HepG2 (cell line): Measurements from ENCODE around the gene NAPSA. TPM values are rescaled to one million over a fixed set of nuclear protein-coding genes. Genes with fewer than 3 reads are reported as not detected.

ENCODE experiments used
- ATAC-seq: fragments of 200-7000 bp; cut with Tn5 transposase; 3 replicates; pipeline ENCODE4 v1.9.1; 2020; ENCODE audit warnings: mild to moderate bottlenecking, moderate library complexity
- BruUV-seq: library from RNA; stranded (reverse); fragments of 400-500 nt; replicated peaks from 2 replicates; lab custom pipeline; 2021; lab: Mats Ljungman, UMichigan
- CTCF ChIA-PET: fragments of 300-600 bp; formaldehyde crosslinking; extraction: SDS; loops from one replicate; lab custom pipeline; 2021; ENCODE audit warnings: low total read pairs, inconsistent platforms, low intra/inter-chr PET ratio; lab: Yijun Ruan, JAX
- POLR2A ChIA-PET: fragments of 350-600 bp; sonication (Branson Sonifier 250); formaldehyde crosslinking; loops from one replicate; lab custom pipeline; 2020; ENCODE audit warnings: antibody characterized with exemption, inconsistent platforms; lab: Yijun Ruan, JAX
- DNase-seq: peaks from one replicate; pipeline ENCODE4 v3.0.0-alpha.2; 2015; ENCODE audit warnings: low spot score
- FAIRE-seq: peaks from 3 replicates; lab custom pipeline; 2011; peaks lifted over from hg19 to GRCh38; lab: Jason Lieb, UNC
- H2AFZ ChIP-seq: one replicate; pipeline ENCODE4 v1.6.1; 2011; ENCODE audit warnings: low read length, inconsistent platforms
- H3K27ac ChIP-seq: fragments of 300-600 bp; 3 replicates; pipeline ENCODE4 v1.8.0; 2011; ENCODE audit warnings: mixed run types, mild to moderate bottlenecking, mixed read lengths, low read length, inconsistent platforms; ENCODE audit not compliant: insufficient read depth; ENCODE audit errors: extremely low read length
- H3K27me3 ChIP-seq, 2 experiments: fragments of 200-600 bp in 1 of 2; 2 replicates in 1 of 2; 3 replicates in 1 of 2; pipeline versions ENCODE4 v1.6.0 to v1.8.0; 2011; ENCODE audit warnings: low read length in 2 of 2, mild to moderate bottlenecking in 2 of 2, moderate library complexity in 2 of 2, inconsistent platforms in 1 of 2; ENCODE audit not compliant: insufficient read depth in 2 of 2, control insufficient read depth in 1 of 2
- H3K36me3 ChIP-seq, 2 experiments: fragments of 200-600 bp in 1 of 2; replicated peaks in 1 of 2; 2 replicates in 1 of 2; 3 replicates in 1 of 2; pipeline versions ENCODE4 v1.5.1 to v1.8.0; 2011; ENCODE audit warnings: low read length in 2 of 2, inconsistent platforms in 1 of 2; ENCODE audit not compliant: insufficient read depth in 2 of 2, control insufficient read depth in 1 of 2
- H3K4me1 ChIP-seq: 2 replicates; pipeline ENCODE4 v1.5.1; 2012; ENCODE audit warnings: low read length, inconsistent platforms; ENCODE audit not compliant: insufficient read depth
- H3K4me2 ChIP-seq: 2 replicates; pipeline ENCODE4 v1.6.0; 2011; ENCODE audit warnings: low read depth, low read length, inconsistent platforms
- H3K4me3 ChIP-seq, 3 experiments: fragments of 200-600 bp in 1 of 3; sonication (generic), shearing (Covaris generic) in 1 of 3; replicated peaks in 1 of 3; 2 replicates each; pipeline ENCODE4 v1.5.1; 2011 to 2016; ENCODE audit warnings: low read length in 3 of 3, inconsistent platforms in 2 of 3, low read depth in 2 of 3, mild to moderate bottlenecking in 2 of 3, control low read depth in 1 of 3, mixed read lengths in 1 of 3; ENCODE audit not compliant: insufficient read depth in 1 of 3
- H3K79me2 ChIP-seq: one replicate; pipeline ENCODE4 v1.6.1; 2011; ENCODE audit warnings: low read length, inconsistent platforms; ENCODE audit not compliant: insufficient read depth
- H3K9ac ChIP-seq: 2 replicates; pipeline ENCODE4 v1.6.0; 2011; ENCODE audit warnings: mild to moderate bottlenecking, low read depth, low read length, inconsistent platforms; ENCODE audit not compliant: insufficient read depth
- H3K9me3 ChIP-seq: 2 replicates; pipeline ENCODE4 v1.5.1; 2012; ENCODE audit warnings: mild to moderate bottlenecking, low read length
- H4K20me1 ChIP-seq: 2 replicates; pipeline ENCODE4 v1.6.0; 2011; ENCODE audit warnings: inconsistent platforms, mild to moderate bottlenecking, low read length, moderate library complexity; ENCODE audit not compliant: insufficient read depth
- DPF2 ChIP-seq: sonication (generic); formaldehyde crosslinking; IDR thresholded peaks from 2 replicates; pipeline ENCODE4 v1.4.0; 2020; ENCODE audit warnings: mild to moderate bottlenecking, low read depth, missing genetic modification reagents, borderline replicate concordance
- ELF1 ChIP-seq: sonication (generic); formaldehyde crosslinking; IDR thresholded peaks from 2 replicates; pipeline ENCODE4 v1.4.0; 2020; ENCODE audit warnings: missing genetic modification reagents
- RBFOX2 ChIP-seq: fragments of 200-400 bp; formaldehyde crosslinking; IDR thresholded peaks from 2 replicates; pipeline ENCODE4 v1.6.1; 2017; ENCODE audit warnings: low read depth, mild to moderate bottlenecking, low read length
- SNRNP70 ChIP-seq: fragments of 200-400 bp; formaldehyde crosslinking; IDR thresholded peaks from 2 replicates; pipeline ENCODE4 v1.6.1; 2017; ENCODE audit warnings: mild to moderate bottlenecking, low read depth, low read length, moderate library complexity
- ZNF800 ChIP-seq: sonication (generic); formaldehyde crosslinking; IDR thresholded peaks from 2 replicates; pipeline ENCODE4 v1.4.0; 2020; ENCODE audit warnings: missing genetic modification reagents
- WGBS: methylation state at CpG from one replicate; pipeline ENCODE4 v1.1.6; 2017; ENCODE audit warnings: low lambda C conversion rate; 5-methylcytosine and 5-hydroxymethylcytosine counted together
- in situ Hi-C: cut with HindIII; loops from 2 replicates; pipeline ENCODE4 v1.10.0; 2017; ENCODE audit warnings: low pct_unique_long_range_greater_than_20kb; ENCODE audit not compliant: extremely low pct_ligation_motif_present
- intact Hi-C: fragments of 100-400 bp; cut with micrococcal nuclease; formaldehyde crosslinking; loops from one replicate; pipeline ENCODE4 v1.10.0; 2022; ENCODE audit not compliant: unreplicated experiment
- polyA plus RNA-seq, 8 experiments: library from polyadenylated mRNA; depleted of rRNA in 3 of 8; stranded (reverse) in 7 of 8; unstranded in 1 of 8; fragments of >200 nt; fragmentation: Illumina TruSeq in 4 of 8; extraction: Trizol in 4 of 8; gene quantifications; 2 replicates each; pipeline versions ENCODE4 v1.2.1 to v1.2.3, GENCODE V29; 2011 to 2016; ENCODE audit warnings: low read depth in 4 of 8, missing spikeins in 1 of 8, mixed read lengths in 1 of 8; ENCODE audit not compliant: insufficient read depth in 1 of 8
- total RNA-seq, 5 experiments: library from RNA; depleted of rRNA; stranded (reverse); fragments of >200 nt; fragmentation: Illumina TruSeq; extraction: Trizol; gene quantifications; 2 replicates each; pipeline ENCODE4 v1.2.3, GENCODE V29; 2016; ENCODE audit warnings: low read depth in 1 of 5

NAPSA gene
- total and polyA plus RNA-seq, 2 of the 13 experiments (the other 11 are each of a cell fraction or from before 2014, with no cell fraction given), result not detected

DNA sequence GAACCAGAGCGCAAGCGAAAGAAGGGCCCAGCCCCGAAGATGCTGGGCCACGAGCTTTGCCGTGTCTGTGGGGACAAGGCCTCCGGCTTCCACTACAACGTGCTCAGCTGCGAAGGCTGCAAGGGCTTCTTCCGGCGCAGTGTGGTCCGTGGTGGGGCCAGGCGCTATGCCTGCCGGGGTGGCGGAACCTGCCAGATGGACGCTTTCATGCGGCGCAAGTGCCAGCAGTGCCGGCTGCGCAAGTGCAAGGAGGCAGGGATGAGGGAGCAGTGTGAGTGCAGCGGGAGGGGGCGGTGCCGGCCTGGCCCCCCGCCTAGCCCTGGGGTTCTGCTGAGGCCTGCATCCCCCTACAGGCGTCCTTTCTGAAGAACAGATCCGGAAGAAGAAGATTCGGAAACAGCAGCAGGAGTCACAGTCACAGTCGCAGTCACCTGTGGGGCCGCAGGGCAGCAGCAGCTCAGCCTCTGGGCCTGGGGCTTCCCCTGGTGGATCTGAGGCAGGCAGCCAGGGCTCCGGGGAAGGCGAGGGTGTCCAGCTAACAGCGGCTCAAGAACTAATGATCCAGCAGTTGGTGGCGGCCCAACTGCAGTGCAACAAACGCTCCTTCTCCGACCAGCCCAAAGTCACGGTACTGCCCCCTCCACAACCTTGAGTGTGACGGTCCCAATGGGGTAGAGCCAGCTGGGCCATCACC lies 12.9 kb upstream of the NAPSA start:
- no peaks in the 10 kb centered on the region; a peak in 1 of 5 replicates for H3K27me3 ChIP-seq
- H3K79me2 ChIP-seq, result no peaks in the 10 kb centered on the region
- no peak overlapping the region for H3K27ac ChIP-seq
- ATAC-seq (no peak), DNase-seq (no peak), FAIRE-seq (no peak)
- TSS peak; percentile 44 for BruUV-seq
- H2AFZ ChIP-seq, result no peak overlapping the region
- WGBS, result over 99% methylated on average over 19 of the region's 36 CpGs
- intact Hi-C loops, result no loop called here
- TF ChIP-seq ZNF800 (no peak), SNRNP70 (no peak), ELF1 (CRISPR knock-in tag) (no peak), RBFOX2 (peak; percentile 22; the same call in 1 of the 2 replicates)
- no peak overlapping the region for H3K4me3 ChIP-seq
- no peak overlapping the region for H3K4me2 ChIP-seq
- H3K36me3 ChIP-seq, result peaks cover 18 to 33% of the 10 kb centered on the region in 2 experiments; a peak in 4 of 5 replicates
- ChIA-PET POLR2A (no interaction called here), CTCF (no interaction called here)
- in situ Hi-C loops, result loop anchor here (10.0 kb wide), 1 partner anchor 86 kb away; no protein-coding TSS in a partner anchor
- H3K9me3 ChIP-seq, result no peaks in the 10 kb centered on the region
- H3K9ac ChIP-seq, result no peak overlapping the region
- peaks cover 3% of the 10 kb centered on the region for H3K4me1 ChIP-seq
- H4K20me1 ChIP-seq, result no peaks in the 10 kb centered on the region

DNA sequence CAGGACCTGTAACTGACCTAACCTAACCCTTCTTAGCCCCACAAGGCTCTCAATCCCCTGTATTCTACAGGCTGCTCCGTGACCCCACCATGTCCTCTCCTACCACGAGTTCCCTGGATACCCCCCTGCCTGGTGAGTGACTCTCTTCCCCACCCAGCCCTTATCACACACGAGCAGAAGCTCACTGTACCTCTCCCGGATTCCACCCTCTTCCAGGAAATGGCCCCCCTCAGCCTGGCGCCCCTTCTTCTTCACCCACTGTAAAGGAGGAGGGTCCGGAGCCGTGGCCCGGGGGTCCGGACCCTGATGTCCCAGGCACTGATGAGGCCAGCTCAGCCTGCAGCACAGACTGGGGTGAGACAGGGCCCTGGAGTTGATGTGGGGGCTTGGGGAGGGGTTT lies 12.1 kb upstream of the NAPSA start:
- in situ Hi-C loops, result loop anchor here (10.0 kb wide), 1 partner anchor 87 kb away; no protein-coding TSS in a partner anchor
- ATAC-seq (no peak), FAIRE-seq (no peak), DNase-seq (no peak)
- Histone ChIP-seq H3K9me3 (no peaks in the 10 kb centered on the region), H3K9ac (no peak overlapping the region), H3K27ac (no peak overlapping the region), H3K36me3 (peaks cover 18 to 33% of the 10 kb centered on the region in 2 experiments; a peak in 4 of 5 replicates)
- CTCF ChIA-PET, result no interaction called here
- no peak for TF ChIP-seq DPF2 (CRISPR knock-in tag)
- TF ChIP-seq, all 625 proteins: peak for 0
- intact Hi-C loops, result no loop called here
- no peaks in the 10 kb centered on the region for H3K79me2 ChIP-seq
- H4K20me1 ChIP-seq, result no peaks in the 10 kb centered on the region
- POLR2A ChIA-PET, result interaction anchor here (2.1 kb wide), 1 partner anchor 48 kb away, joined by 10 read pairs; the partner anchor contains the start of gene KCNC3
- H3K27me3 ChIP-seq, result no peaks in the 10 kb centered on the region; a peak in 1 of 5 replicates
- H2AFZ ChIP-seq, result no peak overlapping the region
- H3K4me3 ChIP-seq, result no peak overlapping the region
- no peak overlapping the region for H3K4me2 ChIP-seq
- WGBS, result 95% methylated on average over 9 of the region's 9 CpGs
- no peaks in the 10 kb centered on the region for H3K4me1 ChIP-seq
- no TSS peak for BruUV-seq
